Measurements from ENCODE around the gene GLYR1.

Gene GLYR1

DNA sequence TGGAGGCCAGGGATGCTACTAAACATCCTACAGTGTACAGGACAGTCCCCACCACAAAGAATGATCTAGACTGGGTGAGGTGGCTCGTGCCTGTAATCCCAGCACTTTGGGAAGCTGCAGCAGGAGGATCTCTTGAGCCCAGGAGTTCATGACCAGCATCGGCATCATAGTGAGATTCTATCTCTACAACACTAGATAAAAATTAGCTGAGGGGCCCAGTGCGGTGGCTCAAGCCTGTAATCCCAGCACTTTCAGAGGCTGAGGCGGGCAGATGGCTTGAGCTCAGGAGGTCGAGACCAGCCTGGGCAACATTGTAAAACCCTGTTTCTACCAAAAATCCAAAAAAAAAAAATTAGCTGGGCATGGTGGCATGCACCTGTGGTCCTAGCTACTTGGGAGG lies 74.7 kb downstream of the GLYR1 start:
- Histone ChIP-seq H3K23ac (ENCODE audit: low read length in 2 of 2) (no peak overlapping the region), H3K9ac (ENCODE audit: low read length) (no peak overlapping the region), H3K14ac (ENCODE audit: low read length in 2 of 2) (no peak overlapping the region), H3K4ac (ENCODE audit: low read depth in 1 of 2, low read length in 2 of 2) (no peak overlapping the region), H2BK15ac (ENCODE audit: low read depth, poor library complexity, severe bottlenecking) (no peak overlapping the region), H3K27ac (ENCODE audit: low read length, poor library complexity, severe bottlenecking) (no peak overlapping the region), H4K91ac (ENCODE audit: low read length) (no peak overlapping the region), H2AK5ac (ENCODE audit: low read length, severe bottlenecking) (no peak overlapping the region), H2BK12ac (ENCODE audit: low read length in 2 of 2) (no peak overlapping the region), H2BK120ac (ENCODE audit: low read depth, low read length) (no peak overlapping the region), H4K8ac (ENCODE audit: low read length) (no peak overlapping the region), H3K36me3 (ENCODE audit: control insufficient read depth in 1 of 2, insufficient read depth in 2 of 2, low read depth in 1 of 2, low read length in 2 of 2) (no peaks in the 10 kb centered on the region), H3K79me1 (replicated peaks; ENCODE audit: low read length, poor library complexity, severe bottlenecking) (peaks cover 1% of the 10 kb centered on the region), H3K4me1 (ENCODE audit: control insufficient read depth, insufficient read depth, low read depth, low read length) (peaks cover 3% of the 10 kb centered on the region), H3K9me3 (ENCODE audit: control insufficient read depth, low read length) (no peaks in the 10 kb centered on the region), H3K27me3 (ENCODE audit: control insufficient read depth in 1 of 2, insufficient read depth in 1 of 2, low read length in 2 of 2) (no peaks in the 10 kb centered on the region), H3K18ac (ENCODE audit: low read depth in 1 of 2, low read length in 2 of 2) (no peak overlapping the region), H2BK5ac (ENCODE audit: low read depth, low read length, poor library complexity, severe bottlenecking) (no peak overlapping the region), H3K4me2 (ENCODE audit: low read length, poor library complexity, severe bottlenecking) (no peak overlapping the region), H3K4me3 (ENCODE audit: insufficient read depth in 1 of 2, low read depth in 1 of 2, low read length in 2 of 2) (no peak overlapping the region), H2AFZ (ENCODE audit: low read depth, low read length) (no peak overlapping the region)
- 83% methylated on average over 3 of the region's 5 CpGs for whole genome bisulfite sequencing
- no peak for DNase-seq

- Histone ChIP-seq H4K8ac (ENCODE audit: low read length) (no peak overlapping the region), H3K4me2 (ENCODE audit: low read length, poor library complexity, severe bottlenecking) (no peak overlapping the region), H3K23ac (ENCODE audit: low read length in 2 of 2) (no peak overlapping the region), H3K79me1 (replicated peaks; ENCODE audit: low read length, poor library complexity, severe bottlenecking) (peaks cover 1% of the 10 kb centered on the region), H3K4me1 (ENCODE audit: control insufficient read depth, insufficient read depth, low read depth, low read length) (peaks cover 3% of the 10 kb centered on the region), H2BK5ac (ENCODE audit: low read depth, low read length, poor library complexity, severe bottlenecking) (no peak overlapping the region), H4K91ac (ENCODE audit: low read length) (no peak overlapping the region), H3K9me3 (ENCODE audit: control insufficient read depth, low read length) (no peaks in the 10 kb centered on the region), H2AK5ac (ENCODE audit: low read length, severe bottlenecking) (no peak overlapping the region), H2BK12ac (ENCODE audit: low read length in 2 of 2) (no peak overlapping the region), H2BK120ac (ENCODE audit: low read depth, low read length) (no peak overlapping the region), H3K36me3 (ENCODE audit: control insufficient read depth in 1 of 2, insufficient read depth in 2 of 2, low read depth in 1 of 2, low read length in 2 of 2) (no peaks in the 10 kb centered on the region), H3K18ac (ENCODE audit: low read depth in 1 of 2, low read length in 2 of 2) (no peak overlapping the region), H3K27ac (ENCODE audit: low read length, poor library complexity, severe bottlenecking) (no peak overlapping the region), H2AFZ (ENCODE audit: low read depth, low read length) (no peak overlapping the region), H3K4me3 (ENCODE audit: insufficient read depth in 1 of 2, low read depth in 1 of 2, low read length in 2 of 2) (no peak overlapping the region), H3K4ac (ENCODE audit: low read depth in 1 of 2, low read length in 2 of 2) (no peak overlapping the region), H3K27me3 (ENCODE audit: control insufficient read depth in 1 of 2, insufficient read depth in 1 of 2, low read length in 2 of 2) (no peaks in the 10 kb centered on the region), H3K14ac (ENCODE audit: low read length in 2 of 2) (no peak overlapping the region), H2BK15ac (ENCODE audit: low read depth, poor library complexity, severe bottlenecking) (no peak overlapping the region), H3K9ac (ENCODE audit: low read length) (no peak overlapping the region)
- DNase-seq, result no peak
- 54% methylated on average over 2 of the region's 3 CpGs for WGBS
These were observed 75.4 kb downstream of the GLYR1 start for GRCh38 chr16:4771646-4772045.

- H3K27ac ChIP-seq (ENCODE audit: low read length, poor library complexity, severe bottlenecking), result no peak overlapping the region
- H3K14ac ChIP-seq (ENCODE audit: low read length in 2 of 2), result no peak overlapping the region
- peaks cover 9 to 11% of the 10 kb centered on the region in 2 experiments for H3K36me3 ChIP-seq (ENCODE audit: control insufficient read depth in 1 of 2, insufficient read depth in 2 of 2, low read depth in 1 of 2, low read length in 2 of 2)
- no peak overlapping the region for H2BK5ac ChIP-seq (ENCODE audit: low read depth, low read length, poor library complexity, severe bottlenecking)
- no peak overlapping the region for H2BK120ac ChIP-seq (ENCODE audit: low read depth, low read length)
- H3K4me1 ChIP-seq (ENCODE audit: control insufficient read depth, insufficient read depth, low read depth, low read length), result peaks cover 18% of the 10 kb centered on the region
- H3K79me1 ChIP-seq (replicated peaks; ENCODE audit: low read length, poor library complexity, severe bottlenecking), result peaks cover 11% of the 10 kb centered on the region
- DNase-seq, result no peak
- peak overlapping the region in 1 of 2 experiments; percentile 89 for H3K4me3 ChIP-seq (ENCODE audit: insufficient read depth in 1 of 2, low read depth in 1 of 2, low read length in 2 of 2)
- no peak overlapping the region for H4K91ac ChIP-seq (ENCODE audit: low read length)
- no peak overlapping the region for H2BK12ac ChIP-seq (ENCODE audit: low read length in 2 of 2)
- no peaks in the 10 kb centered on the region for H3K9me3 ChIP-seq (ENCODE audit: control insufficient read depth, low read length)
- WGBS, result 90% methylated on average over 7 of the region's 7 CpGs
- no peak overlapping the region for H3K18ac ChIP-seq (ENCODE audit: low read depth in 1 of 2, low read length in 2 of 2)
- H3K9ac ChIP-seq (ENCODE audit: low read length), result peak overlapping the region; percentile 94
- no peak overlapping the region for H2BK15ac ChIP-seq (ENCODE audit: low read depth, poor library complexity, severe bottlenecking)
- no peaks in the 10 kb centered on the region for H3K27me3 ChIP-seq (ENCODE audit: control insufficient read depth in 1 of 2, insufficient read depth in 1 of 2, low read length in 2 of 2)
- no peak overlapping the region for H2AFZ ChIP-seq (ENCODE audit: low read depth, low read length)
- no peak overlapping the region for H3K23ac ChIP-seq (ENCODE audit: low read length in 2 of 2)
- H3K4me2 ChIP-seq (ENCODE audit: low read length, poor library complexity, severe bottlenecking), result no peak overlapping the region
- no peak overlapping the region for H3K4ac ChIP-seq (ENCODE audit: low read depth in 1 of 2, low read length in 2 of 2)
- H2AK5ac ChIP-seq (ENCODE audit: low read length, severe bottlenecking), result no peak overlapping the region
- peak overlapping the region; percentile 67 for H4K8ac ChIP-seq (ENCODE audit: low read length)
These were observed 77.8 kb downstream of the GLYR1 start for GRCh38 chr16:4769306-4769638.

DNA sequence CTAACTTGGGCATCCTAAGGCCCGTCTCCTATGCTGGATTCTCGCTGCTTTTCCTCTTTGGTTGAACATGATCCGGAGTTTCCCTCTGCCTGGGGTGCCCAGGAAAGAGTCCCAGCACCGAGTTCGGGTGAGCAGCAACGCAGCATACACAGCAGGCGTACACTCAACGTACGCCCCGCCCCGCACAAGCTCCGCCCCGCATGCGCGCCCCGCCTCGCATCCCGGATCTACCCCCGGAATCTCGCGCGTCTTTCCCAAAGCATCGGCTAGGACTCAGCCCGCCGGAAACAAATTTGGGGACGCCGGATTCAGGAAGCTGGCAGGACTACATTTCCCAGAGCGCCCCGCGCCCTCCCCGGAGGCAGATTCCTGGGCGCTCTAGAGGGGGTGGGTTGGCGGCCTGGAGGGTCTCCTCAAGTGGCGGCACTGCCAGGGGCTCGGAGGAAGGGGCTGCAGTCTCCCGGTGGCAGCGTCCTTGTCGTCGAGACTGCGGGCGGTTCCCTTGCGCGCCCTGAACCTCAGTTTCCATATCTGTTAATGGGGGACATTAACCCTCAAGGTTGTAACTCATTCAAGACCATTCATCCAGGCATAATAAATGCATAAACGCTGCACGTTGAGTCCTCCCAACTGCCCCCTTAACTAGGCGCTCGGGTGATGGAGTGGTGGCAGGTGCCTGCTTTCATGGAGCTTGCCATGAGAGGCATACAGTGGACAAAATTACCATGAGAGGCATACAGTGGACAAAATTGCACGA lies 78.4 kb downstream of the GLYR1 start:
- peak; percentile 95 for DNase-seq
- Histone ChIP-seq H3K4me1 (ENCODE audit: control insufficient read depth, insufficient read depth, low read depth, low read length) (peaks cover 19% of the 10 kb centered on the region), H4K91ac (ENCODE audit: low read length) (no peak overlapping the region), H3K9ac (ENCODE audit: low read length) (peak overlapping the region; percentile 94), H2BK120ac (ENCODE audit: low read depth, low read length) (no peak overlapping the region), H2BK12ac (ENCODE audit: low read length in 2 of 2) (no peak overlapping the region), H3K4me2 (ENCODE audit: low read length, poor library complexity, severe bottlenecking) (peak overlapping the region; percentile 87), H2AFZ (ENCODE audit: low read depth, low read length) (peak overlapping the region; percentile 91), H3K36me3 (ENCODE audit: control insufficient read depth in 1 of 2, insufficient read depth in 2 of 2, low read depth in 1 of 2, low read length in 2 of 2) (peaks cover 14 to 16% of the 10 kb centered on the region in 2 experiments), H4K8ac (ENCODE audit: low read length) (peak overlapping the region; percentile 67), H3K9me3 (ENCODE audit: control insufficient read depth, low read length) (no peaks in the 10 kb centered on the region), H3K14ac (ENCODE audit: low read length in 2 of 2) (peak overlapping the region in 1 of 2 experiments; percentile 70), H3K4ac (ENCODE audit: low read depth in 1 of 2, low read length in 2 of 2) (peak overlapping the region; percentile 46 to 88), H3K27me3 (ENCODE audit: control insufficient read depth in 1 of 2, insufficient read depth in 1 of 2, low read length in 2 of 2) (no peaks in the 10 kb centered on the region), H3K27ac (ENCODE audit: low read length, poor library complexity, severe bottlenecking) (peak overlapping the region; percentile 96), H3K18ac (ENCODE audit: low read depth in 1 of 2, low read length in 2 of 2) (peak overlapping the region; percentile 79 to 93), H2BK5ac (ENCODE audit: low read depth, low read length, poor library complexity, severe bottlenecking) (no peak overlapping the region), H3K23ac (ENCODE audit: low read length in 2 of 2) (no peak overlapping the region), H3K4me3 (ENCODE audit: insufficient read depth in 1 of 2, low read depth in 1 of 2, low read length in 2 of 2) (peak overlapping the region; percentile 62 to 89), H2AK5ac (ENCODE audit: low read length, severe bottlenecking) (peak overlapping the region; percentile 11), H3K79me1 (replicated peaks; ENCODE audit: low read length, poor library complexity, severe bottlenecking) (peaks cover 13% of the 10 kb centered on the region), H2BK15ac (ENCODE audit: low read depth, poor library complexity, severe bottlenecking) (no peak overlapping the region)
- 6% methylated on average over 48 of the region's 48 CpGs for WGBS
